ENCODE measurements around the gene FAM3D. TPM values are rescaled to one million over a fixed set of nuclear protein-coding genes. Genes with fewer than 3 reads are reported as not detected.

The FAM3D gene
- polyA plus RNA-seq, 1 of the 3 experiments (the other 2 are of a cell fraction), result not detected

DNA sequence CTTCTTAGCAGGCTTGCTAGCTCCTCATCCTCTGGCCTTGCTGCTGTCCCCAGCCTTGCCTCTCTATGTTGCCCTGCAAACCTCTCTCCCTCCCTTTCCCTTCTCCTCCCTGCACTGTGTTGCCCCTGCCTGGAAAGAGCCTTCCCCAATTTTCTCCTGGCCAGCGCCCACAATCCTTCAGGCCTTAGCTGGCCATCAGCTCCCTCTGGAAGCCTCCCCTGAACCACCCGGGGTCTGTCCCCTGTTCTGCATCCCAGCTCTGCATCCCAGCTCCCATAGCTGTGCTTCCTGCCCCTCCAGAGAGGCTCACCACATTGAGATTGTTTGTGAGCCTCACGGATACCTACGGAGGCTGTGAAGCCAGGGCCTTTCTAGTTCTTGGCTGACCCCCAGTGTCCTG, 23.7 kb downstream of the FAM3D start:
- Histone ChIP-seq H3K9me2 (no peaks in the 10 kb centered on the region), H4K20me1 (ENCODE audit: insufficient read depth) (no peaks in the 10 kb centered on the region), H3K27ac (ENCODE audit: low read depth in 2 of 2, low read length in 1 of 2) (no peak overlapping the region), H3K9ac (no peak overlapping the region), H3K79me2 (ENCODE audit: insufficient read depth) (no peaks in the 10 kb centered on the region), H2AFZ (ENCODE audit: low read depth) (no peak overlapping the region), H3K9me3 (no peaks in the 10 kb centered on the region), H3K4me3 (ENCODE audit: low read depth in 2 of 2, low read length in 1 of 2) (no peak overlapping the region), H3K27me3 (ENCODE audit: insufficient read depth) (no peaks in the 10 kb centered on the region), H3K4me2 (no peak overlapping the region), H3K36me3 (replicated peaks in 1 of 2; ENCODE audit: control insufficient read depth in 1 of 2, insufficient read depth in 2 of 2, low read length in 1 of 2) (no peaks in the 10 kb centered on the region), H3F3A (replicated peaks; ENCODE audit: insufficient read depth) (no peaks in the 10 kb centered on the region), H3K4me1 (ENCODE audit: control insufficient read depth in 1 of 2, insufficient read depth in 2 of 2, low read depth in 1 of 2, low read length in 1 of 2) (peaks cover 0 to 5% of the 10 kb centered on the region in 2 experiments; a peak in 1 of 4 replicates)
- ChIA-PET POLR2A (no interaction called here), CTCF (interaction anchor here (0.6 to 7.8 kb wide), 7 partner anchors 12 to 1215 kb away, joined by 3 to 73 read pairs (median 6); no protein-coding TSS in a partner anchor)
- DNase-seq, result no peak
- TF ChIP-seq YY1 (IDR thresholded peaks at IDR 0.05; ENCODE audit: low read depth), result no peak
- WGBS (ENCODE audit: low lambda C conversion rate), result 76% methylated on average over 2 of the region's 4 CpGs

DNA sequence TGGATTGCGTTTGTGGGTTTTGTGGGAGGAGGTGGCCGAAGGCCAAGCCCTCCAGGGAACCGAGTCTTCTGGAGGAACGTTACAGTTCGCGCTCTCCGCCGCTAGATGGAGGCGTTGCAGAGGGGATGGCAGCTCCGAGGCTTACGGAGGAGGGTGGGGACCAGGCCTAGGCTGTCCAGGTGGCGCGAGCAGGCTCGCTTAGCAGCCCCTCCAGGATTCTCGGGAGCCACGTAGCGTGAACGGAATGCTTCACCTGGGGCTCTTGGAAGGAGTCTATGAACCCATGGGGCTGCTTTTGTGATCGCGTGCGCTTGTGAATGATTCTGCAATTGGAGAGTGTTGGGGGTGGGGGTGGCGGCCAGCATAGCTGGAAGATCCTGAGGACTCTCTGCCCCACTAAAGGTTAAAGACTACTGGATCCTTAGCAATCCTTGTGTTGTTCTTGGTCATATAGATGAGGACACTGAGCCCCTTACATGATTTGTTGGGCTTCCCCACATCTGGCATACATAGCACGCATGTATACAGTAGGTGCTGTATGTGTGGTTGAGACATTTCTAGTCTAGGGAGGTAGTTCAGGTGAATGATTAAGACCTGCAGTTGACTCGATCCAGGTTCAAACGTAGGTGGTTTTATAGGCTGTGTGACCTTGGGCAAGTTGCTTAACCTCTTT, 25.7 kb downstream of the FAM3D start:
- no peak overlapping the region for H3K4me2 ChIP-seq
- no peak overlapping the region for H2AFZ ChIP-seq (ENCODE audit: low read depth)
- DNase-seq, result peak; percentile 90
- H3K27ac ChIP-seq (ENCODE audit: low read depth in 2 of 2, low read length in 1 of 2), result no peak overlapping the region
- no peak overlapping the region for H3K9ac ChIP-seq
- CTCF ChIA-PET, result interaction anchor here (0.8 to 7.8 kb wide), 39 partner anchors 9 to 1217 kb away, joined by 3 to 73 read pairs (median 4); no protein-coding TSS in a partner anchor
- POLR2A ChIA-PET, result no interaction called here
- no peaks in the 10 kb centered on the region for H3K36me3 ChIP-seq (replicated peaks in 1 of 2; ENCODE audit: control insufficient read depth in 1 of 2, insufficient read depth in 2 of 2, low read length in 1 of 2)
- WGBS (ENCODE audit: low lambda C conversion rate), result 35% methylated on average over 14 of the region's 25 CpGs
- no peaks in the 10 kb centered on the region for H3F3A ChIP-seq (replicated peaks; ENCODE audit: insufficient read depth)
- peaks cover 0 to 5% of the 10 kb centered on the region in 2 experiments; a peak in 1 of 4 replicates for H3K4me1 ChIP-seq (ENCODE audit: control insufficient read depth in 1 of 2, insufficient read depth in 2 of 2, low read depth in 1 of 2, low read length in 1 of 2)
- H3K9me2 ChIP-seq, result no peaks in the 10 kb centered on the region
- H4K20me1 ChIP-seq (ENCODE audit: insufficient read depth), result no peaks in the 10 kb centered on the region
- H3K79me2 ChIP-seq (ENCODE audit: insufficient read depth), result no peaks in the 10 kb centered on the region
- H3K9me3 ChIP-seq, result no peaks in the 10 kb centered on the region
- peak overlapping the region in 1 of 2 experiments; percentile 11; a peak in 1 of 4 replicates for H3K4me3 ChIP-seq (ENCODE audit: low read depth in 2 of 2, low read length in 1 of 2)
- H3K27me3 ChIP-seq (ENCODE audit: insufficient read depth), result no peaks in the 10 kb centered on the region
- TF ChIP-seq TCF12 (IDR thresholded peaks at IDR 0.05), result no peak
- TF ChIP-seq FOXJ3 (CRISPR knock-in tag; IDR thresholded peaks at IDR 0.05), result no peak
- TF ChIP-seq POLR2AphosphoS5 (IDR thresholded peaks at IDR 0.05; ENCODE audit: low read depth, low read length), result no peak
- TF ChIP-seq, protein P1, sequence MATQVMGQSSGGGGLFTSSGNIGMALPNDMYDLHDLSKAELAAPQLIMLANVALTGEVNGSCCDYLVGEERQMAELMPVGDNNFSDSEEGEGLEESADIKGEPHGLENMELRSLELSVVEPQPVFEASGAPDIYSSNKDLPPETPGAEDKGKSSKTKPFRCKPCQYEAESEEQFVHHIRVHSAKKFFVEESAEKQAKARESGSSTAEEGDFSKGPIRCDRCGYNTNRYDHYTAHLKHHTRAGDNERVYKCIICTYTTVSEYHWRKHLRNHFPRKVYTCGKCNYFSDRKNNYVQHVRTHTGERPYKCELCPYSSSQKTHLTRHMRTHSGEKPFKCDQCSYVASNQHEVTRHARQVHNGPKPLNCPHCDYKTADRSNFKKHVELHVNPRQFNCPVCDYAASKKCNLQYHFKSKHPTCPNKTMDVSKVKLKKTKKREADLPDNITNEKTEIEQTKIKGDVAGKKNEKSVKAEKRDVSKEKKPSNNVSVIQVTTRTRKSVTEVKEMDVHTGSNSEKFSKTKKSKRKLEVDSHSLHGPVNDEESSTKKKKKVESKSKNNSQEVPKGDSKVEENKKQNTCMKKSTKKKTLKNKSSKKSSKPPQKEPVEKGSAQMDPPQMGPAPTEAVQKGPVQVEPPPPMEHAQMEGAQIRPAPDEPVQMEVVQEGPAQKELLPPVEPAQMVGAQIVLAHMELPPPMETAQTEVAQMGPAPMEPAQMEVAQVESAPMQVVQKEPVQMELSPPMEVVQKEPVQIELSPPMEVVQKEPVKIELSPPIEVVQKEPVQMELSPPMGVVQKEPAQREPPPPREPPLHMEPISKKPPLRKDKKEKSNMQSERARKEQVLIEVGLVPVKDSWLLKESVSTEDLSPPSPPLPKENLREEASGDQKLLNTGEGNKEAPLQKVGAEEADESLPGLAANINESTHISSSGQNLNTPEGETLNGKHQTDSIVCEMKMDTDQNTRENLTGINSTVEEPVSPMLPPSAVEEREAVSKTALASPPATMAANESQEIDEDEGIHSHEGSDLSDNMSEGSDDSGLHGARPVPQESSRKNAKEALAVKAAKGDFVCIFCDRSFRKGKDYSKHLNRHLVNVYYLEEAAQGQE (IDR thresholded peaks at IDR 0.05; ENCODE audit: low read depth, low read length), result no peak
- no peak for TF ChIP-seq TEAD4 (IDR thresholded peaks at IDR 0.05; ENCODE audit: borderline replicate concordance, insufficient read depth)
- no peak for TF ChIP-seq FOXM1 (IDR thresholded peaks at IDR 0.05; ENCODE audit: low read depth)
- TF ChIP-seq, protein P2, sequence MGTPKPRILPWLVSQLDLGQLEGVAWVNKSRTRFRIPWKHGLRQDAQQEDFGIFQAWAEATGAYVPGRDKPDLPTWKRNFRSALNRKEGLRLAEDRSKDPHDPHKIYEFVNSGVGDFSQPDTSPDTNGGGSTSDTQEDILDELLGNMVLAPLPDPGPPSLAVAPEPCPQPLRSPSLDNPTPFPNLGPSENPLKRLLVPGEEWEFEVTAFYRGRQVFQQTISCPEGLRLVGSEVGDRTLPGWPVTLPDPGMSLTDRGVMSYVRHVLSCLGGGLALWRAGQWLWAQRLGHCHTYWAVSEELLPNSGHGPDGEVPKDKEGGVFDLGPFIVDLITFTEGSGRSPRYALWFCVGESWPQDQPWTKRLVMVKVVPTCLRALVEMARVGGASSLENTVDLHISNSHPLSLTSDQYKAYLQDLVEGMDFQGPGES (IDR thresholded peaks at IDR 0.05; ENCODE audit: low read depth, low read length), result no peak
- no peak for TF ChIP-seq EZH2phosphoT487 (IDR thresholded peaks at IDR 0.05; ENCODE audit: borderline replicate concordance, low read depth)
- TF ChIP-seq RCOR1 (IDR thresholded peaks at IDR 0.05; ENCODE audit: low read length), result no peak
- no peak for TF ChIP-seq GABPA (IDR thresholded peaks at IDR 0.05; ENCODE audit: low read depth)
- no peak for TF ChIP-seq NRF1 (IDR thresholded peaks at IDR 0.05; ENCODE audit: low read depth, low read length)
- TF ChIP-seq NFIC (IDR thresholded peaks at IDR 0.05; ENCODE audit: borderline replicate concordance), result no peak
- no peak for TF ChIP-seq YY1 (IDR thresholded peaks at IDR 0.05; ENCODE audit: low read depth)
- no peak for TF ChIP-seq GATA2 (CRISPR knock-in tag; IDR thresholded peaks at IDR 0.05)
- TF ChIP-seq, protein P3, sequence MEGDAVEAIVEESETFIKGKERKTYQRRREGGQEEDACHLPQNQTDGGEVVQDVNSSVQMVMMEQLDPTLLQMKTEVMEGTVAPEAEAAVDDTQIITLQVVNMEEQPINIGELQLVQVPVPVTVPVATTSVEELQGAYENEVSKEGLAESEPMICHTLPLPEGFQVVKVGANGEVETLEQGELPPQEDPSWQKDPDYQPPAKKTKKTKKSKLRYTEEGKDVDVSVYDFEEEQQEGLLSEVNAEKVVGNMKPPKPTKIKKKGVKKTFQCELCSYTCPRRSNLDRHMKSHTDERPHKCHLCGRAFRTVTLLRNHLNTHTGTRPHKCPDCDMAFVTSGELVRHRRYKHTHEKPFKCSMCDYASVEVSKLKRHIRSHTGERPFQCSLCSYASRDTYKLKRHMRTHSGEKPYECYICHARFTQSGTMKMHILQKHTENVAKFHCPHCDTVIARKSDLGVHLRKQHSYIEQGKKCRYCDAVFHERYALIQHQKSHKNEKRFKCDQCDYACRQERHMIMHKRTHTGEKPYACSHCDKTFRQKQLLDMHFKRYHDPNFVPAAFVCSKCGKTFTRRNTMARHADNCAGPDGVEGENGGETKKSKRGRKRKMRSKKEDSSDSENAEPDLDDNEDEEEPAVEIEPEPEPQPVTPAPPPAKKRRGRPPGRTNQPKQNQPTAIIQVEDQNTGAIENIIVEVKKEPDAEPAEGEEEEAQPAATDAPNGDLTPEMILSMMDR (IDR thresholded peaks at IDR 0.05), result peak; percentile 88
- TF ChIP-seq CHD2 (IDR thresholded peaks at IDR 0.05; ENCODE audit: low read length, partially characterized antibody), result peak; percentile 10
- TF ChIP-seq, protein P4, sequence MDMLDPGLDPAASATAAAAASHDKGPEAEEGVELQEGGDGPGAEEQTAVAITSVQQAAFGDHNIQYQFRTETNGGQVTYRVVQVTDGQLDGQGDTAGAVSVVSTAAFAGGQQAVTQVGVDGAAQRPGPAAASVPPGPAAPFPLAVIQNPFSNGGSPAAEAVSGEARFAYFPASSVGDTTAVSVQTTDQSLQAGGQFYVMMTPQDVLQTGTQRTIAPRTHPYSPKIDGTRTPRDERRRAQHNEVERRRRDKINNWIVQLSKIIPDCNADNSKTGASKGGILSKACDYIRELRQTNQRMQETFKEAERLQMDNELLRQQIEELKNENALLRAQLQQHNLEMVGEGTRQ (IDR thresholded peaks at IDR 0.05; ENCODE audit: borderline replicate concordance, low read depth, low read length), result no peak
- TF ChIP-seq FOSL2 (IDR thresholded peaks at IDR 0.05; ENCODE audit: borderline replicate concordance, low read depth), result no peak
- TF ChIP-seq RFX5 (IDR thresholded peaks at IDR 0.05; ENCODE audit: low read length), result no peak
- TF ChIP-seq MEF2A (IDR thresholded peaks at IDR 0.05; ENCODE audit: borderline replicate concordance, low read depth), result no peak
- no peak for TF ChIP-seq ELF1 (IDR thresholded peaks at IDR 0.05)

Data from SK-N-SH (cell line).